Omental fat pad (tissue), 4 donors: ENCODE data around the gene HTRA3. TPM values are rescaled to one million over a fixed set of nuclear protein-coding genes. Genes with fewer than 3 reads are reported as not detected.

Experiments used
- ATAC-seq: fragments of 150-250 bp; one replicate; pipeline ENCODE4 v1.9.1; 2016; ENCODE audit warnings: mild to moderate bottlenecking, moderate library complexity; ENCODE audit not compliant: low FRiP score
- DNase-seq: peaks from one replicate; pipeline ENCODE4 v3.0.0-alpha.2; 2019; ENCODE audit warnings: low spot score
- CTCF ChIP-seq, 3 donors: fragments of 450-650 bp; IDR thresholded peaks; one replicate each; pipeline ENCODE4 v1.5.1; 2016 to 2017; ENCODE audit warnings: antibody characterized with exemption in 3 of 3, mild to moderate bottlenecking in 3 of 3, moderate library complexity in 2 of 3
- total RNA-seq, 4 donors: library from RNA; depleted of rRNA; stranded (reverse); fragments of >200 nt; gene quantifications; one replicate each; pipeline ENCODE4 v1.1.0, GENCODE V29; 2016

HTRA3 gene
- total RNA-seq, 4 donors from 2014 or later, result 15.8 to 147 (median 23.3) TPM

- ATAC-seq (no peak), DNase-seq (no peak)
- no peak for TF ChIP-seq CTCF (IDR thresholded peaks at IDR 0.05)
These were observed 4.6 kb downstream of the HTRA3 start for GRCh38 chr4:8274066-8274652.

- DNase-seq (no peak), ATAC-seq (peak; percentile 50)
- TF ChIP-seq CTCF (IDR thresholded peaks at IDR 0.05), result no peak
These were observed 5.4 kb downstream of the HTRA3 start for GRCh38 chr4:8274765-8275547.

GRCh38 chr4:8275548-8275910, 6.0 kb downstream of the HTRA3 start:
- ATAC-seq, result no peak
- DNase-seq, result no peak
- no peak for TF ChIP-seq CTCF (IDR thresholded peaks at IDR 0.05)

- DNase-seq (no peak), ATAC-seq (no peak)
- TF ChIP-seq CTCF (IDR thresholded peaks at IDR 0.05), result no peak
These were observed 7.0 kb downstream of the HTRA3 start for GRCh38 chr4:8276358-8277240.

- TF ChIP-seq CTCF (IDR thresholded peaks at IDR 0.05), result no peak
- ATAC-seq (no peak), DNase-seq (no peak)
These were observed 7.9 kb downstream of the HTRA3 start for GRCh38 chr4:8277356-8278008.

GRCh38 chr4:8278009-8278395, 8.4 kb downstream of the HTRA3 start:
- TF ChIP-seq CTCF (IDR thresholded peaks at IDR 0.05), result no peak
- DNase-seq (no peak), ATAC-seq (no peak)
